Measurements from ENCODE around the gene EIF2A.
A peak's percentile ranks its signal among the peaks of the same experiment; 100 is the strongest.

The EIF2A gene

GRCh38 chr3:150540991-150541390, 5.6 kb upstream of the EIF2A start:
- H3K4me3 ChIP-seq (ENCODE audit: low read depth, low read length) = no peak overlapping the region
- TF ChIP-seq, protein P1, sequence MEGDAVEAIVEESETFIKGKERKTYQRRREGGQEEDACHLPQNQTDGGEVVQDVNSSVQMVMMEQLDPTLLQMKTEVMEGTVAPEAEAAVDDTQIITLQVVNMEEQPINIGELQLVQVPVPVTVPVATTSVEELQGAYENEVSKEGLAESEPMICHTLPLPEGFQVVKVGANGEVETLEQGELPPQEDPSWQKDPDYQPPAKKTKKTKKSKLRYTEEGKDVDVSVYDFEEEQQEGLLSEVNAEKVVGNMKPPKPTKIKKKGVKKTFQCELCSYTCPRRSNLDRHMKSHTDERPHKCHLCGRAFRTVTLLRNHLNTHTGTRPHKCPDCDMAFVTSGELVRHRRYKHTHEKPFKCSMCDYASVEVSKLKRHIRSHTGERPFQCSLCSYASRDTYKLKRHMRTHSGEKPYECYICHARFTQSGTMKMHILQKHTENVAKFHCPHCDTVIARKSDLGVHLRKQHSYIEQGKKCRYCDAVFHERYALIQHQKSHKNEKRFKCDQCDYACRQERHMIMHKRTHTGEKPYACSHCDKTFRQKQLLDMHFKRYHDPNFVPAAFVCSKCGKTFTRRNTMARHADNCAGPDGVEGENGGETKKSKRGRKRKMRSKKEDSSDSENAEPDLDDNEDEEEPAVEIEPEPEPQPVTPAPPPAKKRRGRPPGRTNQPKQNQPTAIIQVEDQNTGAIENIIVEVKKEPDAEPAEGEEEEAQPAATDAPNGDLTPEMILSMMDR (IDR thresholded peaks at IDR 0.05; ENCODE audit: low read depth, low read length, missing control alignments) = no peak
- no peak for DNase-seq (ENCODE audit: low read depth)

DNA sequence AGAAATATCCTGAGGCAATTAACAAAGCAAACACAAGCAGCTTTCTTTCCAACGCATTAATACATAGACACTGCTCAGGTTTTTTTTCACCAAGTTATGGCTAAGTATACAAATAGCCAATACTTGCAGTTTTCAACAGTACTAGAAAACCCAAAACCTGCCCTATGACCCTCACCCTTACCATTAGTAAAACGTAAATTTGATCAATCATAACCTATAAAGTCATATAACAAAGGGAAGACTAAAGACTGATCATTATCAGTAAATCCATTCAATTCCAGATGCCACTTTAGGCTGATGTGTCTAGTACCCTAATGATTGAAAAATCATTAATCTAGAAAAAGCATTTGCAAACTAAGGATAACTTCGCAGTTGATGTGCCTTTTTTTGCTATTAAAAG, 3.5 kb upstream of the EIF2A start:
- TF ChIP-seq, protein P1 (IDR thresholded peaks at IDR 0.05; ENCODE audit: low read depth, low read length, missing control alignments) = no peak
- DNase-seq (ENCODE audit: low read depth) = no peak
- H3K4me3 ChIP-seq (ENCODE audit: low read depth, low read length) = no peak overlapping the region

GRCh38 chr3:150543531-150543930, 3.1 kb upstream of the EIF2A start:
- no peak for DNase-seq (ENCODE audit: low read depth)
- TF ChIP-seq, protein P1 (IDR thresholded peaks at IDR 0.05; ENCODE audit: low read depth, low read length, missing control alignments) = no peak
- H3K4me3 ChIP-seq (ENCODE audit: low read depth, low read length) = no peak overlapping the region

DNA sequence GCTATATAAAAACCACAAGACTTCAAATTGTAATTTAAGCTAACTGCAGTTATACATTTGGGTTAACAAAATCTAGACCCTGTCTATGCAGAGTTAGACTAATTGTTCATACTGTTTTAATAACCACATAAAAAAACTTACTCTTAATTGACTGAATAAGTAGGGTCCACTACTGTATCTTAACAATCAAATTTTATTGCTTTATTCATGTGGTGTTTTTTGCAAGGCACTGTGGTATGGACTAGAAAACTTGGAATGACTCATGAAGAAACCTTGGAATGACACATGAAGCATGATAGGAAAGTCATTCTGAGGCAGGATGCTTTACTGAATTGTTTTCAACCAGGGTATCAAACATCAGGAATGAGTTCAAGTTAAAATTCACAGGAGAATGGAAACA, 2.5 kb upstream of the EIF2A start:
- DNase-seq (ENCODE audit: low read depth) = no peak
- TF ChIP-seq, protein P1 (IDR thresholded peaks at IDR 0.05; ENCODE audit: low read depth, low read length, missing control alignments) = no peak
- H3K4me3 ChIP-seq (ENCODE audit: low read depth, low read length) = peak overlapping the region; percentile 18; the same call in 1 of the 2 replicates

- TF ChIP-seq, protein P1 (IDR thresholded peaks at IDR 0.05; ENCODE audit: low read depth, low read length, missing control alignments) = no peak
- DNase-seq (ENCODE audit: low read depth) = no peak
- H3K4me3 ChIP-seq (ENCODE audit: low read depth, low read length) = peak overlapping the region; percentile 78
Observed at GRCh38 chr3:150544726-150545125, 1.9 kb upstream of the EIF2A start.

DNA sequence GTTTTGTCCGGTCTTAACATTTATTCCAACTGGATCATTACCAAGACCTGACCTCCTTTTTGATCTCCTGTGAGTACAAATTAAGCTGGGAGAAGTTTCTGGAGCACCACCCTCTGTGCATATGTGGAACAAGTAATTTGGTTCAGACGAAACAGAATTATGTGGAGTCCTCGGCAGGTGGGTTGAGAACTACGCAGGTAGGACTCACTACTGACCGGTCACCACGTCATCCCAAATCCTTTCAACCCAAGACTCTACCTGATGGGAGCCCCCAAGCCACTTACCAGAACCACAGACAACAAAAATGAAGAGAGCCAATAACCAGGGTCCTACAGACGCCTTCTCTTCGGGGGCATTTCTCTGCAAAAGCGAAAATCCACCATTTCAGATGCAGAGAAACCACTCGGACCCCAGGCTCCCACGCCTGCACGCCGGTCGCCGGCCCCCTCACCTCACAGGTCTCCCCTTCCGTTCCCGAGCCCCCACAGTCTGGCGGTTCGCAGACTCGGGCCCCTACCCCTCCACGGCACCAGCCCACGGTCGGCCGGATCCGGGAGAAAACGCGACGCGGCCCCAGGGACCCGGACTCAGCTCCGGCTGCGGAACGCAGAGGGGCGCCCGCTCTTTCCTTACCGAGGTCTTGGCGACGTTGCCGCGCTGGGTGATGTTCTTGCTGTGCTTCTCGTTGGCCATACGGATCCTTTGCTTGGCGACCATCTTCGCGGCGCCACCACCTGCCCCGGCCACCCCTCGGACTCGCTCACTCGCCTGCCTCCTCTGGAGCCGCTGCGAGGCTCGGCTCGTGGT, 965 bp upstream of the EIF2A start:
- H3K4me3 ChIP-seq (ENCODE audit: low read depth, low read length) = peak overlapping the region; percentile 78
- TF ChIP-seq, protein P1 (IDR thresholded peaks at IDR 0.05; ENCODE audit: low read depth, low read length, missing control alignments) = no peak
- DNase-seq (ENCODE audit: low read depth) = no peak
